ENCODE data around the gene ZNF362.
A peak's percentile ranks its signal among the peaks of the same experiment; 100 is the strongest.

The ZNF362 gene

GRCh38 chr1:33224166-33224707 lies 32.1 kb upstream of the ZNF362 start:
- TF ChIP-seq CTCF (conservative IDR thresholded peaks at IDR 0.05; ENCODE audit: low read length), result no peak
- no peak overlapping the region for H3K4me3 ChIP-seq (ENCODE audit: low read length)
- DNase-seq (ENCODE audit: low read depth), result no peak

DNA sequence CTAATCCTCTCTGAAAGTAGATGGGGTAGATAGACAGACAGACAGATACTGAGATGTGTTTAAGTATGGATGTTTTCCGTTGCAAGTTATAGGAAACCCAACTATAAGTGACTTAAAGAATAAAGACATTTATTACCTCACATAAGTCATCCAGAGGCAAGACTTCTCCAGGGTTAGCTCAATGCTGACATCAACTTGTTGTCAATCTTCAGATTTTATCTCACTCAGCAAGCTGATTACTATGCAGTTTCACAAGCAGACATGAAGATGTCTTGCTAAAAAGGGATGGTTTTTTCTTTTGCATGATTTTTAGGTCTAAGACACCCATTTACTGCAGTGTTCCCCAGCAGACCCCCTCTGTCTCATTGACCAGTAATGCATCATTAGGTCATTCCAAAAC lies 30.7 kb upstream of the ZNF362 start:
- no peak for TF ChIP-seq CTCF (conservative IDR thresholded peaks at IDR 0.05; ENCODE audit: low read length)
- DNase-seq (ENCODE audit: low read depth), result no peak
- H3K4me3 ChIP-seq (ENCODE audit: low read length), result no peak overlapping the region

DNA sequence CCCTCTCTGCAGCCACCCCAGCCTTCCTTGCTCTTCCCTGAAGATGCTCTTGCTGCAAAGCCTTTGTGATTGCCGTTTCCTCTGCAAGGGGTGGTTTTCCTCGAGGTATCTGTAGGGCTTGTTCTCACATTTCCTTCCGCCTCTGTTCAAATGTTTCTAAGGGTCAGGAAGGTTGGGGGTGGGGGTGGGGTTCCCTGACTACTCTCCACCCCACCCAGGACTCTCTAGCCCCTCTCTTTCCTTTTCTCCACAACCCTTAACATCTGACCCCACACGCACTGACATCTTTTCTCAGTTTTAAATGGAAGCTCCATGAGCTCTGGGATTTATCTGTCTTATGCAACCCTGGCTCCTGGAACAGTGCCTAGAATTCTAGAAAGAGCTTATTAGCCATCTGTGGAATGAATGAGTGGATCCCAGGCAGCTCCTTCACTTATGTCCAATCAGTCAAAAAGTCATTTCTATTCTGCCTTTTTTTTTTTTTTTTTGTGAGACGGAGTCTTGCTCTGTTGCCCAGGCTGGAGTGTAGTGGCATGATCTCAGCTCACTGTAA lies 27.3 kb upstream of the ZNF362 start:
- no peak for TF ChIP-seq CTCF (conservative IDR thresholded peaks at IDR 0.05; ENCODE audit: low read length)
- DNase-seq (ENCODE audit: low read depth), result peak; percentile 96
- no peak overlapping the region for H3K4me3 ChIP-seq (ENCODE audit: low read length)

- TF ChIP-seq CTCF (conservative IDR thresholded peaks at IDR 0.05; ENCODE audit: low read length), result no peak
- no peak for DNase-seq (ENCODE audit: low read depth)
- no peak overlapping the region for H3K4me3 ChIP-seq (ENCODE audit: low read length)
Observed at GRCh38 chr1:33231166-33231565, 25.1 kb upstream of the ZNF362 start.

- DNase-seq (ENCODE audit: low read depth), result no peak
- TF ChIP-seq CTCF (conservative IDR thresholded peaks at IDR 0.05; ENCODE audit: low read length), result no peak
- H3K4me3 ChIP-seq (ENCODE audit: low read length), result no peak overlapping the region
Observed at GRCh38 chr1:33232716-33233115, 23.6 kb upstream of the ZNF362 start.

DNA sequence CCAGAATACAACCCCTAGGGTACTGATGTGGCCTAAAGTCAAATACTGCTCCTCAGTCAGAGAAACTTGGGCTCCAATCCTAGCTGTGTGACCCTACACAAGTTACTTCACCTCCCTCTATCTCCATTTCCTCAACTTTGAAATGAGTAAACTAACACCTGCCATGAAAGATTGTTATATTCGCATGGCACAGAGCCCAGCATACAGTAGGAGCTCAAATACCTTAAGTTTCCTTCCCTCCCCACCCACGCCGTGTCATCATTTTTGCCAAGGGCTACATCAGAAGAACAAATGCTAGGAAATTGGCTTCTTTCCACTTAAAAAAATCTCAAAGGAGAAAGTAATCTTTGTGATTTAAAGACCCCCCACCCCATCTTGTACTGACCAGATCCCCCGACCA lies 22.2 kb upstream of the ZNF362 start:
- no peak for DNase-seq (ENCODE audit: low read depth)
- no peak overlapping the region for H3K4me3 ChIP-seq (ENCODE audit: low read length)
- no peak for TF ChIP-seq CTCF (conservative IDR thresholded peaks at IDR 0.05; ENCODE audit: low read length)

DNA sequence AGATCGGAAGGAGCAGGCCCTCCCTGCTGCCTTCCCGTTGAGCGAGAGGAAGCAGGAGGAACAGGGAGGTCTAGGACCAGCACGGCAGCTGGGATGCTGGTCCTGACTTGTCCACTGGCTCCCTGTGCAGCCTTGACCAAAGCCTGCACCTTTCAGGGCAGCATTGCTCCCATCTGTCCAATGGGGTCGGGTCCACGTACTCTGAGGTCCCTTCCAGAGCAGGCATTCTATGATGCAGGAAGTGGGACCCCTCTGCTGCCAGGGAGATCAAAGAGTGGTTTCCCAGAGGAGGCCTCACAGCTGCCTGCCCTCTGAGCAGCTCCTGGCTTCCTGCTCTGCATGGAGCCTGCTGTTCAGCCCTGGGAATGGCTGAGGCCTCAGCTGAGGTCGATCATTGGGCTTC lies 21.7 kb upstream of the ZNF362 start:
- no peak overlapping the region for H3K4me3 ChIP-seq (ENCODE audit: low read length)
- no peak for DNase-seq (ENCODE audit: low read depth)
- no peak for TF ChIP-seq CTCF (conservative IDR thresholded peaks at IDR 0.05; ENCODE audit: low read length)

Data from AG10803 (cell line).